Neuron (in vitro differentiated cells): ENCODE data around the gene HRC.
"Not testable (repeated sequence)": the region's sequence is repeated elsewhere in the genome, so short reads cannot be mapped to it uniquely, and the experiment has no call there.

Source experiments
- H2AFZ ChIP-seq: one replicate; pipeline ENCODE4 v1.6.1; 2013; ENCODE audit warnings: low read depth, mild to moderate bottlenecking, inconsistent platforms, low read length, moderate library complexity
- H3K27me3 ChIP-seq: one replicate; pipeline ENCODE4 v1.6.1; 2013; ENCODE audit warnings: low read length; ENCODE audit not compliant: insufficient read depth
- H3K36me3 ChIP-seq: one replicate; pipeline ENCODE4 v1.6.1; 2013; ENCODE audit warnings: low read length; ENCODE audit not compliant: insufficient read depth
- H3K4me1 ChIP-seq: one replicate; pipeline ENCODE4 v1.6.1; 2013; ENCODE audit warnings: low read length; ENCODE audit not compliant: insufficient read depth
- H3K4me3 ChIP-seq: 2 replicates; pipeline ENCODE4 v1.5.1; 2013; ENCODE audit warnings: mild to moderate bottlenecking, low read length, moderate library complexity
- H3K9me3 ChIP-seq: one replicate; pipeline ENCODE4 v1.6.1; 2013; ENCODE audit warnings: low read length

The HRC gene

DNA sequence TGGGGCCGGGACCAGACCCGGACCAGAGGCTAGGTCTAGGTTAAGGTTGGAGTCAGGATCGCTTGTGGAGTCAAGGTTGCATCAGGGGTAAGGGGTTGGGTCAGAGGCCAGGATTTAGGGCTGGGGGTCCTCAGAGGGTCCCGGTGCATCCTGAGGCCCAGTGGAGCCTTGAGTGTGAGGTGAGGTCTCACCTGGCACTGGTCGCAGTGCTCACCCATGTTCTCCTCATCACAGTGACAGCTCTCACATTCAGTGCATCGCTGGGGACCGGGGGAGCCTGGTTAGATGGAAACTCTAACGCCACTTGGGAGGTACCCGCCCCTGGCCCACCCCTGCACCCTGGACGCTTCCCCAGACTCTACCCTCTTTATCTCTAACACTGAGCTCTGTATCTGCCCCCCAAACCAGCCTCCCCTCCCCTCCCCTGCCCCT, 3.1 kb downstream of the HRC start:
- Histone ChIP-seq H2AFZ (no peak overlapping the region), H3K27me3 (no peaks in the 10 kb centered on the region), H3K4me1 (peaks cover 39% of the 10 kb centered on the region), H3K9me3 (peaks cover 5% of the 10 kb centered on the region), H3K36me3 (no peaks in the 10 kb centered on the region), H3K4me3 (no peak overlapping the region)

DNA sequence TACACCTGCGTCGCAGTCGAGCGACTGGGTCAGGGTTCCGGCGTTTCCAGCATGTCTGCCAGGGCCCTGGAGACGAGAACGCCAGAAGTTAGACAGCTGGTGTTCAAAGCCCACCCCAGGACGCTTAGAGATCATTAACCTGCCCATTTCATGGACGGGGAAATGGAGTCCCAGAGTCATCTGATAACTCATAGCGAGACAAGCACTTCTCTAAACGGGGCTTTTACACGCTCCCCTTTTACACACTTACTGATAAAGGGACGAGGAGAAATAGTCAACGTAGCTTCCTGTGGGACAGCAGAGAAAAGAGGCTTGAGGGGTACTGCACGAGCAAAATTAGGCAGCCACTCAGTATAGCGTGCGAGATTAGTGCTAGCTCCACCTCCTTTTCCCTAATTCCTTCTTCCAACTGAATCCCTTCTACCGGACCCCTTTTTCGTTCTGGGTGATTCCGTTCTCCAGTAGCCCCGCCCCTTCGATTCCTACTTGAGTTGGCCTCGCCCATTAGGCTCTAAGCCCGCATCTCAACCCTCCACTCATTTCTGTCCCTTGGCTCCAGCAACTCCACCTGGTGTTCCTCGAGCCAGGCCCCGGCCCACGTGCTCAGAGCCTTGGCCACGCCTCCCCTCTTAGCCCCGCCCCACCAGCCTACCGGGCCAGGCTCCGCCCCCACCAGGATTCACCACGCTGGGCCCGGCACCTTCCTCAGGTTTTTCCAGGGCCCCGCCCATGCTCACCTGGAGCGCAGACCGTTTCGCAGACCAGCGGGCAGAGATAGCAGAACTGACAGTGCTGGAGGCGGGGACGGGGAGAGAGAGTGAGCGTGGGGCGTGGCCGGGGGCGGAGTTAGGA, 3.7 kb downstream of the HRC start:
- peaks cover 38% of the 10 kb centered on the region for H3K4me1 ChIP-seq
- H2AFZ ChIP-seq = no peak overlapping the region
- H3K4me3 ChIP-seq = peak overlapping the region; percentile 96
- peaks cover 5% of the 10 kb centered on the region for H3K9me3 ChIP-seq
- no peaks in the 10 kb centered on the region for H3K36me3 ChIP-seq
- H3K27me3 ChIP-seq = no peaks in the 10 kb centered on the region

DNA sequence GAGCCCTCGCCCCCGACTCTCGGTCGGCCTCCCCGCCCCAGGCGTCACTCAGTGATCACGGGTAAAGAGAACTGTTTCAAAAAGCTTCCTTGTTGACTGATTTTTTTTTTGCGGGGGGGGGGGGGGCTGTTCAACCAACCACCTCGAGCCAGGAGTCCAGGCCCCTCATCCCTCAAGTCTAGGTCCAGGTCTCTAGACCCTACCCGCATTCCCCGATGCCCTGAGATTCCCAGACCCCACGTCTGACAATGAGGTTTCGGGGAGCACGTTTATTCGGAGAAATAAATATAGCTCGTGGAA, 4.3 kb downstream of the HRC start:
- H3K9me3 ChIP-seq = peaks cover 5% of the 10 kb centered on the region
- no peaks in the 10 kb centered on the region for H3K27me3 ChIP-seq
- H3K36me3 ChIP-seq = no peaks in the 10 kb centered on the region
- H2AFZ ChIP-seq = peak overlapping the region; percentile 62
- H3K4me1 ChIP-seq = peaks cover 35% of the 10 kb centered on the region
- H3K4me3 ChIP-seq = peak overlapping the region; percentile 96

DNA sequence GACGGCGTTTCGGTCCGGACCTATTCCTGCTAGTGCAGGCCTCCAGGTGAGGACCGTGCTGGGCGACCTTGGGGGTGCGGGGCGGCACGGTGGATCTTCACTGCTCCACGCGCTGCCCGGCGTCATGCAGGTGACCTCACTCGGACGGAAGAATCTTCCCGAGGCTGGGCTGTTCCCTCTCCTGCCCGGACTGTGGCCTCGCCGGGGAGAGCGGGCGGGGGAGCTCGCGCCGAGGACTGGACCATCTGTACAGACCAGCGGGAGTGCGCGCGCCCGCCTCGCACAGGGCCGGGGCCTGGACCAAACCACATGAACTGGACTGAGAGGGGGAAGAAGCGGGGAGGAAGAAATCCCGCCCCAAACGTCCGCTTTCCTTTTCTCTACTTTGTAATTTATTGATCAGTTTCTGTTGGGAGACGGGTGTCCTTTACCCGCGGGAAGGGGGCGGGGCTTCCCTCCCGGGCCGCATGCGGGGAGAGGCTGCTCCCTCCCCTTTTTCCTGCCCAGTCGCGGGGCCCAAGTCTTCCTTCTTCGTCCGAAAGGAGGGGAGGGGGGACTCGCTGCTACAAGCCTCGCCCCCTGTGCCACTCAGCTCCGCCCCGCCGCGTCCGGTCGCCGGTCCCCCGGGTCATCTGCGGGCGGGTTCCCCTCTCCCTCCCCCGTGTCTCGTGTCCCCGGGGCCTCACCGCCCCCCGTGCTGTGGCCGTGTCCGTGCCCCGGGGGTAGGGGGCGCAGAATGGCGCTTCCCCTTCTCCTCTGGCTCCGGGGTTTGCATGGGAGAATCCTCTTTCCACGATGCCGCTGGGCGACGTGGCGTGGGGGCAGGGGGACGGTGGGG, 4.9 kb downstream of the HRC start:
- Histone ChIP-seq H3K4me3 (peak overlapping the region; percentile 96), H3K4me1 (peaks cover 29% of the 10 kb centered on the region), H2AFZ (peak overlapping the region; percentile 62), H3K36me3 (no peaks in the 10 kb centered on the region), H3K9me3 (peaks cover 5% of the 10 kb centered on the region), H3K27me3 (no peaks in the 10 kb centered on the region)

DNA sequence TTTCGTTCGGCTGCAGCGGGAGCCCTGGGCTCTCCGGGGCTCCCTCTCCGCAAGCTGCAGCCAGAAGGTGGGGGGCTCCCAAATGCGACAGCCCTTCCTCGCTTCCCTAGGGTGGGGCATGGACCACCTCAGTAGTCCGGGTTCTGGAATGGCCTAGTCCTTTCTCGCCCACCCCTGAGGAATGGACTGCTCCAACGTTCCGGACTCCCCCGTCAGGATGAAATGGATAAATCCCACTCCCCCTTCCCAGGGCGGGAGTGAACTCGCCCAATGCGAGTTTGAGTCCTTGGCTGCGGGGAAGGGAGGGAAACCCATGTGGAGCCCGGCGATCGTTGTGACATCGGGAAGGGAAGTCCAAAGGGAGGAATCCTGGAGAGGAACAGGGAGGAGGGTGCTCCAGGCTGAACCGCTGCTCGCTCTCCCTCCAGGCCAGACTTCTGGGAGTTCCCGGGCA, 5.5 kb downstream of the HRC start:
- Histone ChIP-seq H3K4me3 (peak overlapping the region; percentile 96), H3K9me3 (peaks cover 5% of the 10 kb centered on the region), H3K4me1 (peaks cover 23% of the 10 kb centered on the region), H2AFZ (peak overlapping the region; percentile 62), H3K27me3 (no peaks in the 10 kb centered on the region), H3K36me3 (no peaks in the 10 kb centered on the region)

DNA sequence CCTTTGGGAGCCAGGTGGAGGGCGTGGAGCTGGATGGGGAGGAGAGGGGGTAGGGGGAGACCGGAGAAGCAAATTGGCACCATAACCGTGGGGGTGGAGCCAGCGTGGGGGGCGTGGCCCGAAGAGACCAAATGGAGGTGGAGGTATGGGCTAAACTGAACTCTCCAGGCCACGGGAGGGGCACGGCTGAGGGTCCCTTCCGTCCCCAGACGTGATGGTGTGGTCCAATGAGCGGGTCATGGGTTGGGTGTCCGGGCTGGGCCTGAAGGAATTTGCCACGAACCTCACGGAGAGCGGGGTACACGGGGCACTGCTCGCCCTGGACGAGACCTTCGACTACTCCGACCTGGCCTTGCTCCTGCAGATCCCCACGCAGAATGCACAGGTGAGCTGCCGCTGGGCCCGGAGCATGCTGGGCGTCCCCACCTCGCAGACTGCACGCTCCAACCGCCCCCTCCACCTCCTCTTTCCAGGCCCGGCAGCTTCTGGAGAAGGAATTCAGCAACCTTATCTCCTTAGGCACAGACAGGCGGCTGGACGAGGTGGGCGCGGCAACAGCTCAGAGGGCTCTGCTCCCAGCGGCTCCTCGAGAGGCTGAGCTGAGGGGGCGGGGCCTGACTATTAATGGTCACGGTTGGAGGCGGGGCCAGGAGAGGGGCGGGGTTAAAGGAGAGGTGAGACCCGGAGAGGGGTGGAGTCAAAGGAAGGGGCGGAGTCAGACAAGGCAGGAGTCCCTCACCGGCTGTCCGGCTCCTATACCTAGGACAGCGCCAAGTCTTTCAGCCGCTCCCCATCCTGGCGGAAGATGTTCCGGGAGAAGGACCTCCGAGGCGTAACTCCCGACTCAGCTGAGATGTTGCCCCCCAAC, 6.2 kb downstream of the HRC start:
- Histone ChIP-seq H3K27me3 (no peaks in the 10 kb centered on the region), H3K36me3 (no peaks in the 10 kb centered on the region), H3K4me3 (peak overlapping the region; percentile 96), H2AFZ (peak overlapping the region; percentile 62), H3K4me1 (peaks cover 20% of the 10 kb centered on the region), H3K9me3 (peaks cover 2% of the 10 kb centered on the region)

DNA sequence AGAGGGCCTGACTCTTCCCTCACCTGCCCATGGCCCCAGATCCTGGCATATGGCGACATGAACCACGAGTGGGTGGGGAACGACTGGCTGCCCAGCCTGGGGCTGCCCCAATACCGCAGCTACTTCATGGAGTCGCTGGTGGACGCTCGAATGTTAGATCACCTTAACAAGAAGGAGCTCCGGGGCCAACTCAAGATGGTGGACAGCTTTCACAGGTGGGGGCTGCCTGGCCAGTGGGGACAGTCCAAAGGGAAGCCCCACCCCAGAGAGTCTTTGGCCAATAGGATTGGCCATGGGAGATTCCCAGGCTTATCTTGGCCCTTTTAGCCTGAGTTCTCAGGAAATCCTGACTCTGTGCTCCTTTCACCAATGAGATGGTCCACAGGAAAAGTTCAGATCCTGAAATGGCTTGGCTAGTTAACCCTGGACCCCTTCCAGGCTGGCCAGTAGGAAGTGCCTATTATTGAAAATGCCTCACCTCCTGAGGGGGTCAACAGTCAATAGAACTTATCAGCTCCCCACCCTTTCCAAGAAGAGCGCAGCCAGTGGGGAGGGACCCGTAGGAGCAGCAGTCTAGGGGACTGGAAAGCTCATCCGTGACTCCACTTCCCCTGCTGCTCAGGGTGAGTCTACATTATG, 7.0 kb downstream of the HRC start:
- Histone ChIP-seq H2AFZ (no peak overlapping the region), H3K9me3 (no peaks in the 10 kb centered on the region), H3K27me3 (no peaks in the 10 kb centered on the region), H3K4me3 (no peak overlapping the region), H3K4me1 (peaks cover 21% of the 10 kb centered on the region), H3K36me3 (no peaks in the 10 kb centered on the region)

DNA sequence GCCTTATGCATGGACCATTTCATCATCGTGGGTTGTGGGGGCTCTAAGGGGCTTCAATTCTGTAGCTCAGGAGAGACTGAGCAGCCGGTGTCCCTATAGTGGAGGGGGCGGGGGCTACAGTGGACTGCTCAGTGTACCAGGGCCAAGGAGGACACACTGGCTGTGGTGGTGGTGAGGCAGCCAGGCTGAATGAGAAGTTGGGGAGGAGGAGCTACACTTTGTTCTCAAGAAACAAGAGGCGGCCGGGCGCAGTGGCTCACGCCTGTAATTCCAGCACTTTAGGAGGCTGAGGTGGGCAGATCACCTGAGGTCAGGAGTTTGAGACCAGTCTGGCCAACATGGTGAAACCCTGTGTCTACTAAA, 8.8 kb downstream of the HRC start:
- not testable (repeated sequence) for H3K4me3 ChIP-seq, H3K27me3 ChIP-seq, H2AFZ ChIP-seq, H3K9me3 ChIP-seq, H3K36me3 ChIP-seq
- peaks cover 30% of the 10 kb centered on the region for H3K4me1 ChIP-seq

DNA sequence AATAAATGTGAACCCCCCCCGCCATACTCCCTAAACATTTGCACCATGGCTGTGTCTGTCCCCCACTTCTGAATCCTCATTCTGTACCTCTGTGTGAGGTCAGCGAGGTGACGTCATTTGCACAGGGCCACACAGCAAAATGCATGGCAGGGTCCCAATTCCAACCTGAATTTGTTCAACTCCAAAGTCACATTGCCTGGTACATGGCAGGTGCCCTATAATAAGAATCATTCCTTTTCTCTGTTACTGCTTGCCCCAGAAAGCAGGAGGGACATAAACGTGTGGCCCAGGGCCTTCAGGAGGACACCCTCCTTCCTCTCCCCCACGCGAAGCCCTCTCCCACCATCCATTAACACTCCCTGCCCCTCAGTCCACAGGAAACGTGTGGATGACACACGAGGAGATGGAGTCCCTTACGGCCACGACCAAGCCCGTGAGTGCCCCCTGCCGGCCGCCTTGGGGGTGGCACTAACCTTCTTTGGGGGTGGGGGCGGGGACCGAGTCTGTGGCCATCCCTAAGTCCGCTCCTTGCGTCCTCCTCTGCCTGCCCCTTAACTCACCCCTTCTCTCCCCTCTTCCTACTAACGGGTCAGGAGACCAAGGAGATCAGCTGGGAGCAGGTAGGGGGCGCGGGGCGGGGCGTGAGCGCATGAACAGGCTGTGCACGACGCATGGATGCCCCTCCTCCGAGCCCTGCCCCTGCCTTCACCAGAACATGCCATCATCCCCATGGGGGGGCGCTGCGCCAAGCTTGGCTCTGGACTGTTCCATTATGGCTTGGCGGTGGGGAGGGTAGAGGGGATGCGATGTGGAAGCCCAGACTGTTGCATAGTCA, 9.4 kb downstream of the HRC start:
- H3K9me3 ChIP-seq = no peaks in the 10 kb centered on the region
- no peak overlapping the region for H2AFZ ChIP-seq
- H3K36me3 ChIP-seq = no peaks in the 10 kb centered on the region
- H3K27me3 ChIP-seq = no peaks in the 10 kb centered on the region
- peaks cover 26% of the 10 kb centered on the region for H3K4me1 ChIP-seq
- peak overlapping the region; percentile 23 for H3K4me3 ChIP-seq

DNA sequence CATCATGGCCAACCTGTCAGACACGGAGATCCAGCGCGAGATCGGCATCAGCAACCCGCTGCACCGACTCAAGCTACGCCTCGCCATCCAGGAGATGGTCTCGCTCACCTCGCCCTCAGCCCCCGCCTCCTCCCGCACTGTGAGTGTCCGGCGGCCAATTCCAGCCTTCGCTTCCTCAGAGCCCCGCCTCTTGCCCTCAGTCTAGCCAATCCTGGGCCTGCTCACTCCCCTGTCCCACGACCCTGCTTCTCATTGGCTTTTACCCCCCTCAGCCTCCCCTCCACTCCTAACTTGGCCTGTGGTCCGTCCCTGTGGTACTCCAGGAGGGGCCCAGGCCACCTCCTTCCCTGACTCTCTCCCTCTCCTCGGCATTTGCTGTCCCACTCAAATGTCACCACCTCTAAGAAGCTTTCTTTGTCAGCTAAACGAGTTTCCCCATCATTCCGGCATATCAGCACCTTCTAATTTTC, 12.3 kb downstream of the HRC start:
- Histone ChIP-seq H3K4me3 (peak overlapping the region; percentile 56), H3K4me1 (peaks cover 10% of the 10 kb centered on the region), H2AFZ (peak overlapping the region; percentile 10), H3K27me3 (no peaks in the 10 kb centered on the region), H3K36me3 (no peaks in the 10 kb centered on the region), H3K9me3 (no peaks in the 10 kb centered on the region)

DNA sequence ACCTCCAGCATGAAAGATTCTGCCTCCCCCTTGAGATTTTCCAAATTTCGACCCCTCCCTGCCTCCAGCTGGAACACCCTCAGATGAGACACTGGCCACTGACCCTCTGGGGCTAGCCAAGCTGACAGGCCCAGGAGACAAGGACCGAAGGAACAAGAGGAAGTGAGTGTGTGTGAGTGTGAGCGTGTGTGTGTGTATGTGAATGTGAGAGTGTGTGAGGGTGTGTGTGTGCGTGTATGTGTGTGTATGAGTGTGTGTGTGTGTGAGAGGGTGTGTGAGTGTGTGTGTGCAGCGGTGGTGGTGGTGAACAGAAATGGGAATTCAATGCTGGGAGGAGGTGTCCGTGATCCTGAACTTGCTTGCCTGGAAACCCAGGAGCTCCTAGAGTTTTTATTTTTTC, 13.8 kb downstream of the HRC start:
- Histone ChIP-seq H2AFZ (no peak overlapping the region), H3K4me1 (peaks cover 10% of the 10 kb centered on the region), H3K36me3 (no peaks in the 10 kb centered on the region), H3K9me3 (peaks cover 3% of the 10 kb centered on the region), H3K4me3 (no peak overlapping the region), H3K27me3 (no peaks in the 10 kb centered on the region)

DNA sequence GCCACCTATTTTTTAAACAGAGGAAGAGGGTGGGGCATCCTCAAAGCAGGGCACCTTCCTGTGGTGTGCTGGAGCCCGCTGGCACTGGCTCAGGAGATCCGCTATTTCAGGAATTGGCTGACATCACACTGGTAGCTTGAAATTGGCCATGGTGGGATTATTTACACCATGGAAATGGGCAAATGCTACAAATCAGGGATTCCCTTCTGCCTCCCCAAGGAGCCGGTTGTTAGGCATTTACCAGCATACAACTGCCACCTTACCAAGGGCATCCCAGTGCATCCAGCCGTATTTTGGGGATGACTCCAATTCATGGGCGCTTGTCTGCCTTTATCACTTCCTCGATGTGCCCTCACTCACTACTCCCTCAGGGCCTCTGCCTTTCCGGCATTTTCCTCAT, 14.2 kb downstream of the HRC start:
- H3K27me3 ChIP-seq = no peaks in the 10 kb centered on the region
- H3K9me3 ChIP-seq = peaks cover 7% of the 10 kb centered on the region
- no peak overlapping the region for H3K4me3 ChIP-seq
- peaks cover 2% of the 10 kb centered on the region for H3K36me3 ChIP-seq
- no peak overlapping the region for H2AFZ ChIP-seq
- H3K4me1 ChIP-seq = peaks cover 10% of the 10 kb centered on the region
